Measurements from ENCODE around the gene SLC6A6. TPM values are rescaled to one million over a fixed set of nuclear protein-coding genes. Genes with fewer than 3 reads are reported as not detected.
A peak's percentile ranks its signal among the peaks of the same experiment; 100 is the strongest.

Gene SLC6A6
- total RNA-seq, 2 experiments from 2014 or later, result 38.6 to 38.7 TPM

DNA sequence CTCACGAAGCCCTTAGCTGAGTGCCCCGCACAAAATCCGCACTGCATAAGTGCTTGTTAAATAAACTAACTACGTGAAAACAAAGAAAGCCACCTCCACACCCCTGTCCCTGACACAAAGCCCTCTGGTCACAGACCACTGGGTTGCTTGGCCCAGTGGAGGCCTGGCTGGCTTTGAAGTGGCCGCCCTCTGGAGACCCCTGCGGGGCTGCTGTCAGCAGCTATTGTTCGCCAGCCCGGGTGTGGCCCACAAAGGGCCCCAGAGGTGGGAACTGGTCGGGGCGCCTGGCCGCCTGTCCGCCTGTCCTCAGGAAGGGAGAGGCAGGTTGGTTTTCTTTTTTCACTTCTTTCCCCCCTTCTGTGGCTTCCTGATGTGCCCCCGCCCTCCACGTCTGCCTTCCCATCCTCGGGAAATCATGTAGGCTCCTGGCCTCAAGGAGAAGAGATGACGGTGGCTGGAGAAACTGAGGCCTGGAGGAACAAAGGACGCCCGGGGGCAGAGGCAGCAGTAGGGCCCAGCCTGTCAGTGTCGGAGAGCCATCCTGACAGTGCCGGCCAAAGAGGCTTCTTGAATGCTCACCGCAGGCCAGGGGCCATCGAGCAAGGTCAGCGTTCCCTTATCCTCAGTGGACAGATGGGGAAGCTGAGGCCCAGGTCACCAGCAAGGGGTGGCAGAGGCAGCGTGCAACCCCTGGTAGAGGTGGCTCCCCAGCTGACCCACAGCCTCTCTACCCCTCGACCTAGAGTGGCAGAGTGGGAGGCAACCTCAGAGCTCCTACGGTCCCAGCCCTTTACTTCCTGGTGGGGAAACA lies 61.1 kb downstream of the SLC6A6 start:
- Mint-ChIP-seq H3K4me1 (peaks cover 22% of the 10 kb centered on the region), H3K27me3 (no peaks in the 10 kb centered on the region), H3K27ac (peak overlapping the region; percentile 70), H3K9me3 (no peaks in the 10 kb centered on the region), H3K36me3 (peaks cover 19% of the 10 kb centered on the region), H3K4me3 (no peak overlapping the region)
- DNase-seq, result no peak

DNA sequence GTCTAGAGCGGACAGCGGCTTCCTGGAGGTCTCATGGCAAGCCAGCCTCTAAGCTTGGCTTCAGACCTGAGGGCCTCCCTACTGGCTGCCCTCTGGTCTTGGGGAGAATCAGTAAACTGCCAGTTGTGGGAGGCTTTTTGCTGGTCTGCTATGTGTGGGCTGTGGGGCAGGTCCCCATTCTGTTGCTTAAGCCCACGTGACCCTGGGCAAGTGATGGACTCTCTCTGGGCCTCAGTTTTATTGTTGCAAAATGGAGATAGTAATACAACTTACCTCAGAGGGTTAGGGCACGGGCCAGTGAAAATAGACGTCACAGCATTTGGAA lies 61.7 kb downstream of the SLC6A6 start:
- Mint-ChIP-seq H3K9me3 (no peaks in the 10 kb centered on the region), H3K4me1 (peaks cover 22% of the 10 kb centered on the region), H3K36me3 (peaks cover 19% of the 10 kb centered on the region), H3K27me3 (no peaks in the 10 kb centered on the region), H3K27ac (no peak overlapping the region), H3K4me3 (no peak overlapping the region)
- no peak for DNase-seq

DNA sequence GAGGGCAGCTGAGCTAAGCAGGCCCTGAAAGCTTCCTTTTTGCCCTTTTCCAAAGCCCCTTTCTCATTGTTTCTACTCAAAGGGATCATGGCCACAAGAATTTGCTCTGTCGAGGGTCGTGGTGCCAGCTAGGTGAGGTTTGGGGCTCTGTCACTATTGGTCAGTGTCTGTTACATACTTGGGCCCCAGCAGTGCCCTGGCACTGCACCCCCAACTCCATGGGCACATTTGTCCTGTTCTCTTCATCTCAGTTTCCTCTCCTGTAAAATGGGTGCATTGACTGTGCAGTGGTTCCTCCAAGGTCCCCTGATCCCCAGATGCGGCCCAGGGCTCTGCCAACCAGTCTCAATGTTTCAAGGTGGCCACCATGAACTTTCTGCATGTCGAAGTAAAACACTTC lies 62.1 kb downstream of the SLC6A6 start:
- no peak overlapping the region for H3K27ac Mint-ChIP-seq
- no peak overlapping the region for H3K4me3 Mint-ChIP-seq
- no peaks in the 10 kb centered on the region for H3K9me3 Mint-ChIP-seq
- H3K36me3 Mint-ChIP-seq, result peaks cover 20% of the 10 kb centered on the region
- DNase-seq, result no peak
- no peaks in the 10 kb centered on the region for H3K27me3 Mint-ChIP-seq
- peaks cover 22% of the 10 kb centered on the region for H3K4me1 Mint-ChIP-seq

DNA sequence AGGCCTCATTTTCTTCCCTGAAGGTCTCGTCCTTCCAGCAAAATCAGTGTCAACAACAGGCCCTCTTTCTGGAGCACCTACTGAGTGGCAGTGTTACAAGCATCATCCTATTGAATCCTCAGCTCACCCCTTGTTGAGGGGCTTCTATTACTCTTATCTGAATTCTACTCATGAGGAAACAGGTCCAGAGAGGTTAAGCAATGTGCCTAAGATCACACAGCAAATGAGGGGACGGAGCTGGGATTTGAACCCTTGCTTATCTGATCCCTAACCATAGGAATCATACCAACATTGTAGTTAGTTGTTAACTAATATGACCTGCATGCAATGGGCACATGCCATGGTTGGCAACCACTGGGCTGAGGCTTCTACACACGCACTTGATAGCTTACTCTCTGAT lies 63.0 kb downstream of the SLC6A6 start:
- peaks cover 15% of the 10 kb centered on the region for H3K36me3 Mint-ChIP-seq

DNA sequence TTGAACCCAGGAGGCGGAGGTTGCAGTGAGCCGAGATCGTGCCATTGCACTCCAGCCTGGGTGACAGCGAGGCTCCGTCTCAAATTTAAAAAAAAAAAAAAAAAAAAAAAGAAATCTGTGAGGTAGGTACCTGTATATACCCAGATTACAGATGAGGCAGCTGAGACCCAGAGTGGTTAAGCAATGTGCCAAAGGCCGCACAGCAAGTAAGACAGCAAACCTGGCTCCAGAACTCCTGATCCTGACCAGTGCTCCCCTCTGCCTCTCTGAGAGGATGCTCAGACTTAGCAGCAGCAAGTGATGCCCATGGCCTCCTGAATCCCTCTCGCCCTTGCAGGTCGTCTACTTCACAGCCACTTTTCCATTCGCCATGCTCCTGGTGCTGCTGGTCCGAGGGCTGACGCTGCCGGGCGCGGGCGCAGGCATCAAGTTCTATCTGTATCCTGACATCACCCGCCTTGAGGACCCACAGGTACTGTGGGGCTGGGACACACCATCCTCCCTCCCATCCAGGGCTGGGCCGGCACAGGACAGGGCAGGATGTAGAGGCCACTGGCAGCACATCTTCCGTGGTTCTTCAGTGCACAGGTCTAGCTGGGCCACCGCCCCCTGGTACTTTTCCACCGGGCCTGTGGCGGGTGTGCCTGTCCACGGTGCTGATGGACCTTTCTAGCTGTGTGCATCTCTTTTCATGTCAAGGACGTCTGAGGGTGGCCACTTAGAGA lies 63.9 kb downstream of the SLC6A6 start:
- H3K36me3 Mint-ChIP-seq, result peaks cover 11% of the 10 kb centered on the region
- no peak overlapping the region for H3K27ac Mint-ChIP-seq
- DNase-seq, result no peak
- no peaks in the 10 kb centered on the region for H3K27me3 Mint-ChIP-seq
- no peaks in the 10 kb centered on the region for H3K9me3 Mint-ChIP-seq
- peaks cover 14% of the 10 kb centered on the region for H3K4me1 Mint-ChIP-seq
- H3K4me3 Mint-ChIP-seq, result no peak overlapping the region

More for the DNA sequence above, 63.0 kb downstream of the SLC6A6 start:
- no peak overlapping the region for H3K4me3 Mint-ChIP-seq
- H3K4me1 Mint-ChIP-seq, result peaks cover 18% of the 10 kb centered on the region
- DNase-seq, result no peak
- H3K27ac Mint-ChIP-seq, result no peak overlapping the region
- no peaks in the 10 kb centered on the region for H3K9me3 Mint-ChIP-seq
- no peaks in the 10 kb centered on the region for H3K27me3 Mint-ChIP-seq

DNA sequence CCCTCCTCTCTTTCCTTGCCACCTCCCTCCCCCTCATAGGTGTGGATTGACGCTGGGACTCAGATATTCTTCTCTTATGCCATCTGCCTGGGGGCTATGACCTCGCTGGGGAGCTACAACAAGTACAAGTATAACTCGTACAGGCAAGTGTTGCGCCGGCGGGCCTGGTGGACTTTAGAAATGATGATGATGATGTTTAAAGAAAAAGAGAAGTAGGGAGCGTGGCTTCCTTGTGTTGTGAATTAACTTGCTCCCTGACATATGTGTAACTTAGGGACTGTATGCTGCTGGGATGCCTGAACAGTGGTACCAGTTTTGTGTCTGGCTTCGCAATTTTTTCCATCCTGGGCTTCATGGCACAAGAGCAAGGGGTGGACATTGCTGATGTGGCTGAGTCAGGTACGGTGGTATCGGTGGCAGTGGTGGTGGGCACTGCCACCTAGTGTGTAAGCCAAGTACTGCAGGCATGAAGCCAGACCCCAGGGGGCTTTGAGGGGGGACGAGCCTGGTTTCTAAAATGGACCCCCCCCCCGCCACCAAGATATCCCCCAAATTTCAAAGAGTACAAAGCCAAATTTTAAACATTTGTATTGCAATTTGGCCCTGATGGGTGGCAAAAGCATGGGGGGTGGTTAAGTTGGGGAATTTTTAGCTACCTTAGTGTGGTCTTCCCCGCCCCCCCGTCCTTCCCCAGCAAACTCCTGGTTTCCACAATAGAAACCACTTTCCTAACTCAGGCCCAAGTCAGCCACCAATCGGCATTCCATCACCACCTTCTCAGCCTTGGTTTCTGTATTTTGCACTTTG lies 65.6 kb downstream of the SLC6A6 start:
- no peak overlapping the region for H3K27ac Mint-ChIP-seq

DNA sequence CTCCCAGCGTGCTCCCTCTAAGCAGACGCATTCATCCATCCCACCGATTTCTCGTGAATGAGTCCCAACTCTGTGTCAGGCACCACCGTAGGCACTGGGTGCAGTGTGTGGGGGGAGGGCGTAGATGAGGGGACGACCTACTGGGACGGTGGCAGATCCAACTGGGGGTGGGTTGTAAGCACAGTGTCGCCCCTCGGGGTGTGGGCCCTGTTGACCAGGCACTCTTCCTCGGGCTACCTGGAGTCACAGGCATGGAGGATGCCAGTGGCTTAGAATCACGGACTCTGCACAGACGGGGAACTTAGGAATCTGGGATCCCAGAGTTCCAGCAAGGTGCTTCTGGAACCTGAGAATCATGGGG lies 66.2 kb downstream of the SLC6A6 start:
- peaks cover 6% of the 10 kb centered on the region for H3K4me1 Mint-ChIP-seq
- no peaks in the 10 kb centered on the region for H3K9me3 Mint-ChIP-seq
- no peaks in the 10 kb centered on the region for H3K27me3 Mint-ChIP-seq
- no peak overlapping the region for H3K27ac Mint-ChIP-seq
- H3K36me3 Mint-ChIP-seq, result peaks cover 18% of the 10 kb centered on the region
- no peak for DNase-seq
- no peak overlapping the region for H3K4me3 Mint-ChIP-seq

More for the DNA sequence above, 65.6 kb downstream of the SLC6A6 start:
- peak; percentile 15 for DNase-seq
- no peaks in the 10 kb centered on the region for H3K27me3 Mint-ChIP-seq
- no peaks in the 10 kb centered on the region for H3K9me3 Mint-ChIP-seq
- no peak overlapping the region for H3K4me3 Mint-ChIP-seq
- H3K4me1 Mint-ChIP-seq, result peaks cover 6% of the 10 kb centered on the region
- peaks cover 15% of the 10 kb centered on the region for H3K36me3 Mint-ChIP-seq

DNA sequence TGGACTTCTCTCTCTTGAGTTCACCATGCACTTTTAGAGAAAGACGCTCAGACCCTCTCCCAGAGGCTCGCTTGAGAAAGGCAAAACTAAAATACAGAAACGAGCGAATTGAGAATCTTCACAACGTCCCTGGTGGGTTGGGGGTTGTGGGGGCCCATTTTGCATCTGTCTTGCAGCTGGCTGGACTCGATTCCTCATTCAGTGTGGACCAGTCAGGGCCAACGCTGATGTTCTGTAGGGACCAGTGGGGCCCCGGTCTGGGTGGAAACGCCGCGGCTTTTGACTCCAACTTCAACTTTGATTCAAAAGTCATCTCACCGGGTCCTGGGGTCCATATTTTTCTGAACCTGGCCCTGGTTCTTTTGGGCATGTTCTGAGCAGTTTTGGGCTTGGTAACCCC lies 68.1 kb downstream of the SLC6A6 start:
- Mint-ChIP-seq H3K9me3 (no peaks in the 10 kb centered on the region), H3K36me3 (peaks cover 20% of the 10 kb centered on the region), H3K4me3 (no peak overlapping the region), H3K27me3 (no peaks in the 10 kb centered on the region), H3K27ac (no peak overlapping the region), H3K4me1 (peaks cover 6% of the 10 kb centered on the region)
- no peak for DNase-seq

DNA sequence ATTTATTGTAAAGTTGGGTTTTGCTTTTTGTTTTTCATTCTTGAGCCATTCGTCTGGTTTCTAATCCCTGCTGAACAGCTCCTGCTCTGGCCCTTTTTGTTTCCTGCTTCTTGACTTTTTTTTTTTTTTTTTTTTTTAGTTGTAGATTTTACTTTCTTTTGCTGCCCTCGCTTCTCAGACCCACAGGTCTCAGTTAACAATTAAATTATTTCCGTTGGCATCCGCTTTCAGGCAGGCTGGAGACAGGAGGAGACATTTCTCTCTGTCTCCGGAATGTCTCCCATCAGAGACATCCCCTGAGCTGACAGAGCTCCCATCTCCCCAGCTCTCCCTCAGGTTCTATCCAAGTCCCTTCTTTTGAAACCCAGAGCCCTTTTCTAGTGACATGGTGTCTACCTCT lies 68.6 kb downstream of the SLC6A6 start:
- no peak for DNase-seq
- Mint-ChIP-seq H3K36me3 (peaks cover 20% of the 10 kb centered on the region), H3K9me3 (no peaks in the 10 kb centered on the region), H3K27me3 (no peaks in the 10 kb centered on the region), H3K4me3 (no peak overlapping the region), H3K27ac (no peak overlapping the region), H3K4me1 (peaks cover 6% of the 10 kb centered on the region)

DNA sequence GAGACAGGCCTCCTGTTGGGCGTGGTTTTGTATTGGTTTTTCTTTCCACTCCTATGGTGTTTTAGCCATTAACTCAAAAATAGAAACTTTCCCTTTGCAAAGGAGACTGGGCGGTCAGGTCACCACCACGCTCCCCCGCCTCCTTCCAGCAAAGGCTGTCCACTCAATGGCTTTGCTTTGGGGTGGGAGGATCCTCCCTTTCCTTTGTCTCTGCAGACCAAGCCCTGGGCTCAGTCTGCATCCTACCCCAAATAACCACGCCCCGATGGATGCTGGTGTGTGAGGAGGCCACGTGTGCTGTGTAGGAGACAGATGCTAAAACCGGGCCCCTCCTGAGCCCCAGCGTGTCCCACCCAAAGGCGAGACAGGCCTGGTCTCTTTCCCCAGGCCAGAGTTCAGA lies 69.3 kb downstream of the SLC6A6 start:
- Mint-ChIP-seq H3K4me3 (no peak overlapping the region), H3K9me3 (no peaks in the 10 kb centered on the region), H3K27ac (no peak overlapping the region), H3K27me3 (no peaks in the 10 kb centered on the region), H3K36me3 (peaks cover 20% of the 10 kb centered on the region), H3K4me1 (peaks cover 6% of the 10 kb centered on the region)
- DNase-seq, result no peak

DNA sequence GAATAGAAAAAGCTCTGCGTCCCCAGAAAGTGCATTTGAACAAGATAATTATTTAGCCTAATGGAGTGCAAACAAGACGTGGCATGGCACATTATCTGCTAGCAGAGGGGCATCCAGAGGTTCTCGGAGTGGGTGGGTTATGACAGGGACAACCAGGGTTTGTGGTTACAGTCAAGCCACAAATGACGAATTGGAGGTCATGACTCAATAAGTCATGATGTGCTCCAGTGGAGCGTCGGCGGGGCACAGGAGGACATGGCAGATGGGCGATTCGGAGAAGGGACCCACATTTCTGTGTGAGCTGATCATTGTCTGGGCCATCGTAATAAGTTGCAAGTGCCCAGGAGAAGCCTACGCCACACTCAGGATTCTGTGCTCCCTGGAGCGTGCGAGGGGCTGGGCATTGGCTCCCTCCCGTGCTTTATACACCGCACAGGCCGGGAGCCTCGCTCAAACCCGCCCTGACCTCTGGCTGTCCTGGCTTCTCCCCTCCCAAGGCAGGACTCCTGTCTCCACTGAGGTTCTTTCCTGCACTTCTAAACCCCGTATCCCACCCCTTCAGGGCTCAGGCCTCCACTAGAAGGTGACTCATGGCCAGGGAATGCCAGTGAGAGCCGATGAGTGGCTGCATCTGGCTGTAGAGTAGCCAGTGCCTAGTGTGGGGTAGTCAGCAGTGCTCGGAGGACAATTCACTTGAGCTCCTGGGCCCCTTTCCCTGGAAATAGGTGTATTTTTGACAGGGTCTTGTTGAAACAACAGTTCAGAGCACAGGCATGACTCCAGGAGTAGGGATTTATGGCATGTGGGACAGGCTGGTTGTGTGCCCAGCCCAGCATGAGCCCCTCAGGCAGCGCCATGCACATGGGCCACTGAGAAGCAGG lies 70.3 kb downstream of the SLC6A6 start:
- no peak overlapping the region for H3K27ac Mint-ChIP-seq
- H3K9me3 Mint-ChIP-seq, result no peaks in the 10 kb centered on the region
- H3K36me3 Mint-ChIP-seq, result peaks cover 18% of the 10 kb centered on the region
- H3K4me1 Mint-ChIP-seq, result peaks cover 3% of the 10 kb centered on the region
- no peaks in the 10 kb centered on the region for H3K27me3 Mint-ChIP-seq
- no peak overlapping the region for H3K4me3 Mint-ChIP-seq
- no peak for DNase-seq

DNA sequence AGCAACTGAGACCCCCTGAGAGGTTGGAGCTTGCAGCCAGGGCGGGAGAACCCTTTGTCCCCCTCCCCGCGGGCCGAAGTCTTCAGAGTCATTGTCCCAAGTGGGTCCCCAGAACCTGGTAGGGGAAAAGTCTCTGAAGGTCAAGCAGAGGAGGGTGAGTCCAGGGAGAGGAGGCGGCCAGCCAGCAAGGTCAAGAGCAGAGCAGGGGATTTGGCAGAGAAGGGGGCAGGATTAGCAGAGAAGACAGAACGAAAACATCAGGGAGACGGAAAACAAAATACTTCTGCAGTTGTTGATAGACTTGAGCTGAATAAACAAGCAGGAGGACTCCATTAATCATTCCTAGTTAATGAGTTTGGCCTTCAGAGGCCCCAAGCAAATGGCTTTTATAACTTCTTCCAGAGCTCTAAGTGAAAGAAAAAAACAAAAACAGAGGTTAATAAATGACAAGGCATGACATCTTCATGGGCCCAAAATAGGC lies 71.0 kb downstream of the SLC6A6 start:
- H3K27ac Mint-ChIP-seq, result peak overlapping the region; percentile 56

DNA sequence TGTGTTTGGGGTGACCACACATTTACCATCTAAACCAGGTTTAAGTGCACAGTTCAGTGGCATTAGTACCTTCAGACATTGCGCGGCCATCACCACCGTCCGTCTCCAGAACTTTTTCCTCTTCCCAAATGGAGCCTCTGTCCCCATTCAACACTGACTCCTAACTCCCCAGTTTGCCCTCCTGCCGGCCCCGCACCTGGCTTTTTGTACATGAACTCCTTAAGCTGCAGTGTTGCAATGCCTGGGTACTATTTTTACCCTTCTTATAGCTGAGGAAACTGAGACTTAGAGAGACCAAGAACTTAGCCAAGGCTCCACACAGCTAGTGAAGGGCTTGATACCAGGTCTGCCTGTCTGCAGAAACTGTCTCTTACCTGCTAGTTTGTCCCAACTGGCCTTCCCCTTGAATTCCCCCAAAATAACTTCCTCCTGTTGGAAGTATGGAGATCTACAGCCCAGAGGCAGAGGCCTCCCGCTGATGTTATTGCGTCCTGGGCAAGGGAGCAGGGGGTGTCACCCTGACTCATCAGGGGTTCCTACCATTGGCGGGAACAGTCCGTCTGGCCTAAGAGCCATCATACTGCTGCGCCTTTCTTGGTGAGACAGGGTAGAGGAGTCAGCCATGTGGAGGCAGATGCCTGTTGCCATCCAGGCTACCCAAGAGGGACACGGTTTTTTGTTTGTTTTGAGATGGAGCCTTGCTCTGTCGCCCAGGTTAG lies 72.1 kb downstream of the SLC6A6 start:
- Mint-ChIP-seq H3K27me3 (no peaks in the 10 kb centered on the region), H3K4me1 (no peaks in the 10 kb centered on the region), H3K36me3 (peaks cover 17% of the 10 kb centered on the region), H3K4me3 (no peak overlapping the region), H3K27ac (no peak overlapping the region), H3K9me3 (no peaks in the 10 kb centered on the region)
- no peak for DNase-seq

More for the DNA sequence above, 71.0 kb downstream of the SLC6A6 start:
- DNase-seq, result no peak
- Mint-ChIP-seq H3K27me3 (no peaks in the 10 kb centered on the region), H3K4me1 (no peaks in the 10 kb centered on the region), H3K36me3 (peaks cover 19% of the 10 kb centered on the region), H3K9me3 (no peaks in the 10 kb centered on the region), H3K4me3 (no peak overlapping the region)

DNA sequence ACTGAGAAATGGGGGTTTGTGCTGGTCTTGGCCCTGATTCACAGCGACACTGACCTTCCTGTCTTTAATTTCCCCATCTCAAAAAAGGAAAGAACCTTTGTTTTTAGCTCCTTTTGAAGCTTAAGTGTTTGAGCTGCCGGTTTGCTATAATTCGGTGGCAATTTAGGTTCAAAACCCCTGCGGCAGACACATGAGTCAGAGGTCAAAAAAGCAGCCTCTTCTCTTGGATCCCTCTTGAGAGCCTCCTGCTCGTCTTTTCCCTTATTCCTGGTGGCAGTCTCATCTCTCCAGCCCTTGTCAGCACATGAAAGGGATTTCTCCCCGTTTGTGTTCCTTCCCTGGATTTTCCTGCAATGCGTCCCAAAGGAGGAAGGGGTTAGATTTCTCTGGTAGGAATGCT lies 73.2 kb downstream of the SLC6A6 start:
- Mint-ChIP-seq H3K4me3 (no peak overlapping the region), H3K27me3 (no peaks in the 10 kb centered on the region), H3K36me3 (peaks cover 15% of the 10 kb centered on the region), H3K27ac (no peak overlapping the region), H3K4me1 (no peaks in the 10 kb centered on the region), H3K9me3 (no peaks in the 10 kb centered on the region)
- DNase-seq, result no peak
